ENCODE data around the gene PRR29.

PRR29 gene

DNA sequence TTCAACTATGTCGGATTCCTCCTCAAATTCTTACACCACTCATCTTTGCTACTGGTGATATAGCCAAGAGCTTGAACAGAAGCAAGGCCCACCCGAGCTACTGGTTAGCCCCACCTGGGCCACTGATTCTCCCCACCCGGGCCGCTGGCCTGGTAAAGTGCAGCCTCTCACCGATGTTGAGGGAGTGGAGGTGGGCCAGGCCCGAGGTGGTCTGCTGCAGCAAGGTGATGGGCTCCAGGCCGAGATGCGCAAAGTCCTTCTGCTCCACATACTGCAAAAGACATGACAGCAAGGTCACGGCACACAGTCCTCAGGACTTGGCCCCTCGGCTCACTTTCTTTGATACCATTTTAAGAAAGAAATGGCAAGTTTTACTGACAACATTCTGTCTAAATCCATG is 55.0 kb downstream of the PRR29 start:
- Mint-ChIP-seq H3K9me3 (no peaks in the 10 kb centered on the region), H3K27ac (peak overlapping the region; percentile 66), H3K4me1 (ENCODE audit: low read depth) (peaks cover 54% of the 10 kb centered on the region), H3K36me3 (ENCODE audit: low read depth) (peaks cover 73% of the 10 kb centered on the region), H3K4me3 (no peak overlapping the region), H3K27me3 (ENCODE audit: low read depth) (no peaks in the 10 kb centered on the region)

Data from T-helper 1 cell treated with Interleukin-12 subunit alpha and Interleukin-12 subunit beta and Interleukin-4 antibody, amounts not matched to agents 30 μg/mL and 1 μg/mL, for 36 hours (primary cell).